Panc1 (cell line): ENCODE measurements around the gene SH3BP5. TPM values are rescaled to one million over a fixed set of nuclear protein-coding genes. Genes with fewer than 3 reads are reported as not detected.
A peak's percentile ranks its signal among the peaks of the same experiment; 100 is the strongest.

Source experiments
- ATAC-seq: fragments of 200-7000 bp; cut with Tn5 transposase; 2 replicates; pipeline ENCODE4 v1.9.1; 2020; ENCODE audit warnings: mild to moderate bottlenecking, moderate library complexity
- BruUV-seq: library from RNA; stranded (reverse); fragments of 400-500 nt; replicated peaks from 2 replicates; lab custom pipeline; 2021; lab: Mats Ljungman, UMichigan
- CTCF ChIA-PET: fragments of 300-600 bp; sonication (Branson Sonifier 250); formaldehyde crosslinking; loops from one replicate; lab custom pipeline; 2022; ENCODE audit warnings: antibody characterized with exemption; lab: Charles Lee
- POLR2A ChIA-PET: fragments of 300-600 bp; sonication (Branson Sonifier 250); formaldehyde crosslinking; loops from one replicate; lab custom pipeline; 2022; ENCODE audit warnings: antibody characterized with exemption; lab: Charles Lee
- DNase-seq: peaks from one replicate; pipeline ENCODE4 v3.0.0-alpha.2; 2010; ENCODE audit warnings: low read depth, low spot score
- H3K27ac ChIP-seq: 2 replicates; pipeline ENCODE4 v1.5.1; 2011; ENCODE audit warnings: mild to moderate bottlenecking, low read length, inconsistent platforms
- H3K27me3 ChIP-seq: fragments of 200-500 bp; sonication (Bioruptor generic); 2 replicates; pipeline ENCODE4 v1.6.0; 2014; ENCODE audit warnings: low read length, inconsistent platforms; ENCODE audit not compliant: control insufficient read depth, insufficient read depth
- H3K36me3 ChIP-seq: fragments of 200-500 bp; sonication (Bioruptor generic); 2 replicates; pipeline ENCODE4 v1.5.1; 2014; ENCODE audit warnings: inconsistent platforms, mild to moderate bottlenecking, low read length, moderate library complexity; ENCODE audit not compliant: control insufficient read depth, insufficient read depth
- H3K4me1 ChIP-seq: 2 replicates; pipeline ENCODE4 v1.5.1; 2011; ENCODE audit warnings: inconsistent platforms, mild to moderate bottlenecking, low read length, moderate library complexity; ENCODE audit not compliant: control insufficient read depth, insufficient read depth
- H3K4me3 ChIP-seq, 2 experiments: 2 replicates each; pipeline ENCODE4 v1.5.1; 2011 to 2012; ENCODE audit warnings: low read depth in 2 of 2, low read length in 2 of 2, mild to moderate bottlenecking in 2 of 2, inconsistent platforms in 1 of 2, moderate library complexity in 1 of 2
- H3K9me3 ChIP-seq: fragments of 200-500 bp; sonication (Bioruptor generic); 2 replicates; pipeline ENCODE4 v1.5.1; 2014; ENCODE audit warnings: low read depth, mild to moderate bottlenecking, inconsistent platforms, low read length, moderate library complexity; ENCODE audit not compliant: control insufficient read depth, insufficient read depth
- POLR2AphosphoS5 ChIP-seq: IDR thresholded peaks from 2 replicates; pipeline ENCODE4 v1.6.1; 2012; ENCODE audit warnings: mild to moderate bottlenecking, low read depth, low read length, moderate library complexity
- SIN3A ChIP-seq: IDR thresholded peaks from 2 replicates; pipeline ENCODE4 v1.6.1; 2012; ENCODE audit warnings: low read depth, mild to moderate bottlenecking, low read length, moderate library complexity, borderline replicate concordance; ENCODE audit not compliant: insufficient read depth
- TCF7L2 ChIP-seq: IDR thresholded peaks from 2 replicates; pipeline ENCODE4 v1.6.1; 2011; ENCODE audit warnings: mild to moderate bottlenecking, low read depth, low read length, inconsistent platforms
- in situ Hi-C: cut with HindIII; loops from 2 replicates; pipeline ENCODE4 v1.10.0; 2016; ENCODE audit warnings: low sequenced_read_pairs, low pct_unique_long_range_greater_than_20kb
- intact Hi-C: fragments of 100-400 bp; cut with micrococcal nuclease; formaldehyde crosslinking; loops from one replicate; pipeline ENCODE4 v1.10.0; 2022; ENCODE audit not compliant: unreplicated experiment
- total RNA-seq: library from RNA; stranded (reverse); gene quantifications from one replicate; pipeline ENCODE4 v1.2.1, GENCODE V29; 2021; ENCODE audit not compliant: unreplicated experiment
- TF ChIP-seq, protein P1 (sequence below), 2 experiments: IDR thresholded peaks; 2 replicates each; pipeline ENCODE4 v1.6.1; 2011 to 2012; ENCODE audit warnings: low read depth in 2 of 2, control low read depth in 1 of 2, low read length in 1 of 2, mild to moderate bottlenecking in 1 of 2, moderate library complexity in 1 of 2; ENCODE audit not compliant: insufficient read depth in 1 of 2
- TF ChIP-seq, protein P2 (sequence below): fragments of 450-650 bp; IDR thresholded peaks from 2 replicates; pipeline ENCODE4 v1.5.1; 2017; ENCODE audit warnings: mild to moderate bottlenecking

Gene SH3BP5
- total RNA-seq, 1 experiment from 2014 or later: 12.0 TPM

DNA sequence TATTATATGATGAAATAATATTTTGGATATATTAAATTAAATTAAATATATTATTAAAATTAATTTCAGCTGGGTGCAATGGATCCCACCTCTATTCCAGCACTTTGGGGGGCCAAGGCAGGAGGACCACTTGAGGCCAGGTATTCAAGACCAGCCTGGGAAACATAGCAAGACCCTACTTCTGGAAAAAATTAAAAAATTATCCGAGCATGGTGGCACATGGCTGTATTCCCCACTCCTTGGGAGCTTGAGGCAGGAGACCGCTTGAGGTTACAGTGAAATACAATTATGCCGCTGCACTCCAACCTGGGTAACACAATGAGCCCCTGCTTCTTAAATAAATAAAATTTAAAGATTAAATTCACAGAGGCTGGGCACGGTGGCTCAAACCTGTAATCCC lies 61.4 kb downstream of the SH3BP5 start:
- no peaks in the 10 kb centered on the region for H3K9me3 ChIP-seq
- H3K4me1 ChIP-seq: peaks cover 18% of the 10 kb centered on the region
- H3K4me3 ChIP-seq: no peak overlapping the region
- H3K27me3 ChIP-seq: no peaks in the 10 kb centered on the region
- DNase-seq: no peak
- POLR2A ChIA-PET: no interaction called here
- no TSS peak for BruUV-seq
- H3K36me3 ChIP-seq: no peaks in the 10 kb centered on the region
- ATAC-seq: no peak
- intact Hi-C loops (no loop called here), in situ Hi-C loops (no loop called here)
- H3K27ac ChIP-seq: no peak overlapping the region
- CTCF ChIA-PET: no interaction called here
- no peak for TF ChIP-seq SIN3A
- TF ChIP-seq, protein P1, sequence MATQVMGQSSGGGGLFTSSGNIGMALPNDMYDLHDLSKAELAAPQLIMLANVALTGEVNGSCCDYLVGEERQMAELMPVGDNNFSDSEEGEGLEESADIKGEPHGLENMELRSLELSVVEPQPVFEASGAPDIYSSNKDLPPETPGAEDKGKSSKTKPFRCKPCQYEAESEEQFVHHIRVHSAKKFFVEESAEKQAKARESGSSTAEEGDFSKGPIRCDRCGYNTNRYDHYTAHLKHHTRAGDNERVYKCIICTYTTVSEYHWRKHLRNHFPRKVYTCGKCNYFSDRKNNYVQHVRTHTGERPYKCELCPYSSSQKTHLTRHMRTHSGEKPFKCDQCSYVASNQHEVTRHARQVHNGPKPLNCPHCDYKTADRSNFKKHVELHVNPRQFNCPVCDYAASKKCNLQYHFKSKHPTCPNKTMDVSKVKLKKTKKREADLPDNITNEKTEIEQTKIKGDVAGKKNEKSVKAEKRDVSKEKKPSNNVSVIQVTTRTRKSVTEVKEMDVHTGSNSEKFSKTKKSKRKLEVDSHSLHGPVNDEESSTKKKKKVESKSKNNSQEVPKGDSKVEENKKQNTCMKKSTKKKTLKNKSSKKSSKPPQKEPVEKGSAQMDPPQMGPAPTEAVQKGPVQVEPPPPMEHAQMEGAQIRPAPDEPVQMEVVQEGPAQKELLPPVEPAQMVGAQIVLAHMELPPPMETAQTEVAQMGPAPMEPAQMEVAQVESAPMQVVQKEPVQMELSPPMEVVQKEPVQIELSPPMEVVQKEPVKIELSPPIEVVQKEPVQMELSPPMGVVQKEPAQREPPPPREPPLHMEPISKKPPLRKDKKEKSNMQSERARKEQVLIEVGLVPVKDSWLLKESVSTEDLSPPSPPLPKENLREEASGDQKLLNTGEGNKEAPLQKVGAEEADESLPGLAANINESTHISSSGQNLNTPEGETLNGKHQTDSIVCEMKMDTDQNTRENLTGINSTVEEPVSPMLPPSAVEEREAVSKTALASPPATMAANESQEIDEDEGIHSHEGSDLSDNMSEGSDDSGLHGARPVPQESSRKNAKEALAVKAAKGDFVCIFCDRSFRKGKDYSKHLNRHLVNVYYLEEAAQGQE (IDR thresholded peaks at IDR 0.05; ENCODE audit: insufficient read depth in 1 of 2, low read depth in 2 of 2, low read length in 1 of 2): no peak
- TF ChIP-seq TCF7L2: no peak
- TF ChIP-seq, protein P2, sequence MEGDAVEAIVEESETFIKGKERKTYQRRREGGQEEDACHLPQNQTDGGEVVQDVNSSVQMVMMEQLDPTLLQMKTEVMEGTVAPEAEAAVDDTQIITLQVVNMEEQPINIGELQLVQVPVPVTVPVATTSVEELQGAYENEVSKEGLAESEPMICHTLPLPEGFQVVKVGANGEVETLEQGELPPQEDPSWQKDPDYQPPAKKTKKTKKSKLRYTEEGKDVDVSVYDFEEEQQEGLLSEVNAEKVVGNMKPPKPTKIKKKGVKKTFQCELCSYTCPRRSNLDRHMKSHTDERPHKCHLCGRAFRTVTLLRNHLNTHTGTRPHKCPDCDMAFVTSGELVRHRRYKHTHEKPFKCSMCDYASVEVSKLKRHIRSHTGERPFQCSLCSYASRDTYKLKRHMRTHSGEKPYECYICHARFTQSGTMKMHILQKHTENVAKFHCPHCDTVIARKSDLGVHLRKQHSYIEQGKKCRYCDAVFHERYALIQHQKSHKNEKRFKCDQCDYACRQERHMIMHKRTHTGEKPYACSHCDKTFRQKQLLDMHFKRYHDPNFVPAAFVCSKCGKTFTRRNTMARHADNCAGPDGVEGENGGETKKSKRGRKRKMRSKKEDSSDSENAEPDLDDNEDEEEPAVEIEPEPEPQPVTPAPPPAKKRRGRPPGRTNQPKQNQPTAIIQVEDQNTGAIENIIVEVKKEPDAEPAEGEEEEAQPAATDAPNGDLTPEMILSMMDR: no peak
- TF ChIP-seq POLR2AphosphoS5: no peak

DNA sequence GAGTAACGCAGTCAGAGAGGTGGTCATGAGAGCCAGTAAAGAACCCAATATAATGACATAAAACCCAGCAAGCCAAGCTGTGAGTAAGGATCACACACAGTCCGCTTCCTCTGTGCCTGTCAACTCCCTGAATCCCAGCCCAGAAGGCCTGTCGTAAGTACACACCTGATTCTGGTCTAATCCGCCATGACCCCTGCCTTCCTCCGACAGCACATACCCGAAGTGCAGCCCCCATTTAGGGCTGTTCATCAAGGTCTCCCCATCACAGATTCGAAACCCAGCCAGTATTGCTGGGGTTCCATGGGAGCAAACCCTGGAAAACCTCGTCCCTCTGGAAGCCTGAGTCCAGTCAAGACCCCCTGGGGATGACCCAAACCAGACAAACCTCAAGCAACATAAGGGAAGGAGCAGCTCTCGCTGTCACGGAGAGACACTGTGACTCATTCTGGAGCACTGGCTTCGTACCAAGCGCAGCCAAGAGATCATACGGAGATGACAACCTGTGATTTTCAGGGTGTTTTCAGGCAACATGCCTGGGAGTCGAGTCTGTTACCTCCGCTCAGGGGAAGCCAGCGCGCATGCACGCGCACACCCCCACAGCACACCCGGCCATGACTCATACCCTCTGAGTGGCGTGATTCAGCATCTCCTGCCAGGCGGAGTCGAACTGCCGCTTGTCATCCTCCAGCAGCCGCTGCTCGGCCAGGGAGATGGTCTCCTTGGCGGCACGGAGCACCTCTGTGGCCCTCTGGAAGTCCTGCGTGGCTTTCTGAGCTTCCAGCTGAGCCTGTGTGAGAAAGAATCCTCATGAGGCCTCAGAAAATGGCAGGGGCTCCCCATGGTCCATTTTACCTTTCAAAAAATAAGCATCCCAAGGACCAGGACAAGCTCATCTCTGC lies 63.0 kb downstream of the SH3BP5 start:
- intact Hi-C loops: loop anchor here (2.0 kb wide), 1 partner anchor 135 kb away; no protein-coding TSS in a partner anchor
- BruUV-seq: no TSS peak
- peak; percentile 94 for ATAC-seq
- in situ Hi-C loops: no loop called here
- CTCF ChIA-PET: interaction anchor here (0.7 to 1.6 kb wide), 2 partner anchors 129 to 136 kb away, joined by 7 to 12 read pairs; no protein-coding TSS in a partner anchor
- Histone ChIP-seq H3K9me3 (no peaks in the 10 kb centered on the region), H3K27ac (peak overlapping the region; percentile 88), H3K27me3 (no peaks in the 10 kb centered on the region), H3K4me3 (peak overlapping the region in 1 of 2 experiments; percentile 39; a peak in 2 of 4 replicates), H3K4me1 (peaks cover 18% of the 10 kb centered on the region), H3K36me3 (no peaks in the 10 kb centered on the region)
- POLR2A ChIA-PET: no interaction called here
- peak; percentile 82 for DNase-seq
- TF ChIP-seq, protein P1 (IDR thresholded peaks at IDR 0.05; ENCODE audit: insufficient read depth in 1 of 2, low read depth in 2 of 2, low read length in 1 of 2): 0 out of 4 replicates have a peak, but pooled peaks of 1 of the 2 experiments have one; percentile 40
- TF ChIP-seq POLR2AphosphoS5 (no peak), TCF7L2 (no peak), SIN3A (no peak)
- TF ChIP-seq, protein P2: no peak
